MM.1S (cell line): Measurements from ENCODE around the gene PHAF1.

Experiments used
- DNase-seq: peaks from one replicate; pipeline ENCODE4 v3.0.0-alpha.2; 2015
- H2AFZ ChIP-seq: fragments of 300-600 bp; sonication (generic); 2 replicates; pipeline ENCODE4 v1.6.0; 2016; ENCODE audit warnings: antibody characterized with exemption, low read length
- H3F3A ChIP-seq: fragments of 300-600 bp; sonication (generic); 2 replicates; pipeline ENCODE4 v1.6.1; 2016; ENCODE audit warnings: mild to moderate bottlenecking, antibody characterized with exemption, low read length, moderate library complexity, mixed read lengths; ENCODE audit not compliant: insufficient read depth
- H3K27ac ChIP-seq: fragments of 300-600 bp; sonication (generic); 2 replicates; pipeline ENCODE4 v1.5.1; 2016; ENCODE audit warnings: mild to moderate bottlenecking, low read length
- H3K27me3 ChIP-seq: fragments of 300-600 bp; sonication (generic); replicated peaks from 2 replicates; pipeline ENCODE4 v1.6.0; 2016; ENCODE audit warnings: low read length; ENCODE audit not compliant: insufficient read depth
- H3K36me3 ChIP-seq: fragments of 300-600 bp; sonication (generic); replicated peaks from 2 replicates; pipeline ENCODE4 v1.6.1; 2016; ENCODE audit warnings: mild to moderate bottlenecking, low read length, mixed read lengths; ENCODE audit not compliant: insufficient read depth
- H3K4me1 ChIP-seq: fragments of 300-600 bp; sonication (generic); 2 replicates; pipeline ENCODE4 v1.6.1; 2016; ENCODE audit warnings: low read length, mixed read lengths
- H3K4me2 ChIP-seq: fragments of 300-600 bp; sonication (generic); 2 replicates; pipeline ENCODE4 v1.6.0; 2016; ENCODE audit warnings: low read depth, low read length
- H3K4me3 ChIP-seq: fragments of 300-600 bp; sonication (generic); 2 replicates; pipeline ENCODE4 v1.5.1; 2016; ENCODE audit warnings: low read length, mixed read lengths
- H3K79me2 ChIP-seq: fragments of 300-600 bp; sonication (generic); 2 replicates; pipeline ENCODE4 v1.6.1; 2016; ENCODE audit warnings: mixed run types, low read length, mixed read lengths
- H3K9ac ChIP-seq: fragments of 300-600 bp; sonication (generic); 2 replicates; pipeline ENCODE4 v1.6.1; 2016; ENCODE audit warnings: low read length, mixed read lengths
- H3K9me2 ChIP-seq: fragments of 300-600 bp; sonication (generic); replicated peaks from 2 replicates; pipeline ENCODE4 v1.6.1; 2016; ENCODE audit warnings: mild to moderate bottlenecking, low read length, mixed read lengths; ENCODE audit not compliant: insufficient read depth
- H3K9me3 ChIP-seq: fragments of 300-600 bp; sonication (generic); replicated peaks from 2 replicates; pipeline ENCODE4 v1.6.1; 2016; ENCODE audit warnings: mild to moderate bottlenecking, low read length, mixed read lengths; ENCODE audit not compliant: insufficient read depth
- H4K20me1 ChIP-seq: fragments of 300-600 bp; sonication (generic); 2 replicates; pipeline ENCODE4 v1.6.1; 2016; ENCODE audit warnings: mild to moderate bottlenecking, low read length, moderate library complexity, mixed read lengths; ENCODE audit not compliant: insufficient read depth
- EZH2 ChIP-seq: fragments of 300-600 bp; sonication (generic); optimal IDR thresholded peaks from 2 replicates; pipeline ENCODE3; 2017; ENCODE audit warnings: low read depth, mild to moderate bottlenecking, antibody characterized with exemption, low read length, mixed read lengths
- EZH2phosphoT487 ChIP-seq: fragments of 300-600 bp; sonication (generic); IDR thresholded peaks from 2 replicates; pipeline ENCODE4 v1.6.1; 2018; ENCODE audit warnings: antibody characterized with exemption, low read length
- TF ChIP-seq, protein P1 (sequence below): fragments of 300-600 bp; sonication (generic); IDR thresholded peaks from 2 replicates; pipeline ENCODE4 v1.5.1; 2016; ENCODE audit warnings: antibody characterized with exemption, low read length, mixed read lengths

Gene PHAF1

DNA sequence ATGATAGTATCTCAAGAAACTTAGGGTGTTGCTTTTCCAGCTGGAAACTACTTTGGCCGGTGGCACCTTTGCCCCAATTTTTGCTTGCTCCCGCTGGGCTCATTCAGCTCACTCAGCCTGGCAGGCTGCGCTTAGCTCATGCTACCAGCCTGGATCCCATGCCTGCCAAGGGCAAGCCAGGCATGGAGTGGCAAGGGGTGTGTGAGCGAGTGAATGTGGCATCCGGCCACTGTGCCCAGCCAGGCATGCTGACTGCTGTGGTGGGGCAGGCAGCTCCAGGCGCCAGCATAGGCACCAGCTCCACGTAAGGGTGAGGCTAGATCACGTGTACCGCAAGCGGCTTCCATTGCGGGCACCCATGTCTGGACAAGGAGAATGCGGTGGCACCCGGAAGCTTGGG, 31.6 kb downstream of the PHAF1 start:
- no peak overlapping the region for H3K4me2 ChIP-seq
- no peak overlapping the region for H3K4me3 ChIP-seq
- H3F3A ChIP-seq: no peaks in the 10 kb centered on the region
- no peaks in the 10 kb centered on the region for H3K9me2 ChIP-seq
- H3K4me1 ChIP-seq: no peaks in the 10 kb centered on the region
- H3K79me2 ChIP-seq: no peaks in the 10 kb centered on the region
- no peak overlapping the region for H3K9ac ChIP-seq
- no peaks in the 10 kb centered on the region for H3K27me3 ChIP-seq
- H2AFZ ChIP-seq: no peak overlapping the region
- no peak for DNase-seq
- H4K20me1 ChIP-seq: no peaks in the 10 kb centered on the region
- H3K9me3 ChIP-seq: no peaks in the 10 kb centered on the region
- H3K36me3 ChIP-seq: 0 out of 2 replicates have a peak, but pooled peaks cover 4% of the 10 kb centered on the region
- TF ChIP-seq EZH2phosphoT487 (no peak), EZH2 (no peak)
- TF ChIP-seq, protein P1, sequence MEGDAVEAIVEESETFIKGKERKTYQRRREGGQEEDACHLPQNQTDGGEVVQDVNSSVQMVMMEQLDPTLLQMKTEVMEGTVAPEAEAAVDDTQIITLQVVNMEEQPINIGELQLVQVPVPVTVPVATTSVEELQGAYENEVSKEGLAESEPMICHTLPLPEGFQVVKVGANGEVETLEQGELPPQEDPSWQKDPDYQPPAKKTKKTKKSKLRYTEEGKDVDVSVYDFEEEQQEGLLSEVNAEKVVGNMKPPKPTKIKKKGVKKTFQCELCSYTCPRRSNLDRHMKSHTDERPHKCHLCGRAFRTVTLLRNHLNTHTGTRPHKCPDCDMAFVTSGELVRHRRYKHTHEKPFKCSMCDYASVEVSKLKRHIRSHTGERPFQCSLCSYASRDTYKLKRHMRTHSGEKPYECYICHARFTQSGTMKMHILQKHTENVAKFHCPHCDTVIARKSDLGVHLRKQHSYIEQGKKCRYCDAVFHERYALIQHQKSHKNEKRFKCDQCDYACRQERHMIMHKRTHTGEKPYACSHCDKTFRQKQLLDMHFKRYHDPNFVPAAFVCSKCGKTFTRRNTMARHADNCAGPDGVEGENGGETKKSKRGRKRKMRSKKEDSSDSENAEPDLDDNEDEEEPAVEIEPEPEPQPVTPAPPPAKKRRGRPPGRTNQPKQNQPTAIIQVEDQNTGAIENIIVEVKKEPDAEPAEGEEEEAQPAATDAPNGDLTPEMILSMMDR: no peak
- no peak overlapping the region for H3K27ac ChIP-seq

DNA sequence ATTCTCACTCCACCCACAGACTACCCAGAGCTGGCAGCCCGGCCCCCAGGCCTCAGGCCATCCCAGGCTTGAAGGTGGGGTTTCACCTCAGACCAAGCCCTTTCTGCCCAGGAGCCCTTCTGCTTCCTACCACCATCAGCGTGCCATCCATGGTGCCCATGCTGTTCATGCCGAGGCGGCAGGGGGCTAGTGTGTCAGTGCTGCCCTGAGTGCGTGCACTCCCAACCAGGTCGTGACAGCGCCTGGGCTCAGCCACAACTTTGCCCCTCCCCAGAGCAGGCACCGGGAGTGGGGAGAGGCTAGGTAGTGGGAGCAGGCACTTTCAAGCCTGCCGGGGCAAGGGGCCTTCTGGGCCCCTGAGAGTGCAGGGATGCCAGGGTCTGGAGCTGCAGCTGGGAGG, 32.6 kb downstream of the PHAF1 start:
- no peaks in the 10 kb centered on the region for H3K4me1 ChIP-seq
- TF ChIP-seq EZH2: no peak
- no peak for TF ChIP-seq EZH2phosphoT487
- TF ChIP-seq, protein P1: no peak
- H2AFZ ChIP-seq: no peak overlapping the region
- no peaks in the 10 kb centered on the region for H3K9me3 ChIP-seq
- no peak overlapping the region for H3K4me3 ChIP-seq
- no peak overlapping the region for H3K4me2 ChIP-seq
- no peak for DNase-seq
- no peaks in the 10 kb centered on the region for H4K20me1 ChIP-seq
- no peaks in the 10 kb centered on the region for H3K27me3 ChIP-seq
- 0 out of 2 replicates have a peak, but pooled peaks cover 4% of the 10 kb centered on the region for H3K36me3 ChIP-seq
- H3K27ac ChIP-seq: no peak overlapping the region
- H3K9ac ChIP-seq: no peak overlapping the region
- H3F3A ChIP-seq: no peaks in the 10 kb centered on the region
- no peaks in the 10 kb centered on the region for H3K79me2 ChIP-seq
- no peaks in the 10 kb centered on the region for H3K9me2 ChIP-seq

DNA sequence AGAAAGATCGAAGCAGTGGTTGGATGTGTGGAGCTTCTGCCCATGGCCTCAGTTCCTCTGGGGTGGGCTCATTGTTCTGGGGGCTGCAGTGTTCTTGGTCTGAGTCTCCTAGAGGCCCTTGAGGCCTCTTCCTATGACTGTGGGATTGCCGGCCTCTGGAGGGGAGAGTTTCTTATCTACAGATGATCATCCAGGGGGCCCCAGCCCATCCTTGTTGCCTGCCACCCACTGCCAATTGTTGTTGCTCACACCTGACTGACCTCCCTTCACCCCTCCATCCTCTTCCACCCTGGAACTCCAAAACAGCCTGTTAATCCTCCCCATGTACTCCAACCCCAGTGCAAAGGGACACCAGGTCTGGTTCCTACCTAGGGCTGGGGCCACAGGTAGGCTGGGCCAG, 35.2 kb downstream of the PHAF1 start:
- H3K27ac ChIP-seq: no peak overlapping the region
- no peak for TF ChIP-seq EZH2
- TF ChIP-seq EZH2phosphoT487: no peak
- TF ChIP-seq, protein P1: no peak
- no peaks in the 10 kb centered on the region for H3K79me2 ChIP-seq
- no peaks in the 10 kb centered on the region for H3K4me1 ChIP-seq
- H3K9ac ChIP-seq: no peak overlapping the region
- H3K4me2 ChIP-seq: no peak overlapping the region
- no peak for DNase-seq
- no peaks in the 10 kb centered on the region for H3K9me2 ChIP-seq
- H3K36me3 ChIP-seq: 0 out of 2 replicates have a peak, but pooled peaks cover 4% of the 10 kb centered on the region
- no peak overlapping the region for H2AFZ ChIP-seq
- no peaks in the 10 kb centered on the region for H3K27me3 ChIP-seq
- H4K20me1 ChIP-seq: no peaks in the 10 kb centered on the region
- H3K9me3 ChIP-seq: no peaks in the 10 kb centered on the region
- peaks cover 4% of the 10 kb centered on the region; the same call in 1 of the 2 replicates for H3F3A ChIP-seq
- H3K4me3 ChIP-seq: no peak overlapping the region
